ENCODE measurements around the gene BEND3. TPM values are rescaled to one million over a fixed set of nuclear protein-coding genes. Genes with fewer than 3 reads are reported as not detected.

Gene BEND3
- total and polyA plus RNA-seq, 2 of the 8 experiments (the other 6 are each of a cell fraction or from before 2014, with no cell fraction given) = 25.2 to 38.8 TPM

- Histone ChIP-seq H2BK20ac (ENCODE audit: low read length) (no peak overlapping the region), H3K79me2 (ENCODE audit: control insufficient read depth in 1 of 2, insufficient read depth in 2 of 2, low read length in 2 of 2) (peaks cover 4 to 46% of the 10 kb centered on the region in 2 experiments), H3K79me1 (ENCODE audit: low read depth, low read length) (no peaks in the 10 kb centered on the region; the same call in 1 of the 2 replicates), H2BK5ac (ENCODE audit: low read depth, low read length) (peak overlapping the region; percentile 95), H4K5ac (ENCODE audit: insufficient read length, low read depth, low read length) (peak overlapping the region; percentile 93), H3K4me1 (replicated peaks in 1 of 4; ENCODE audit: control insufficient read depth in 3 of 4, insufficient read depth in 4 of 4, low read length in 3 of 4) (peaks cover 11 to 17% (median 14%) of the 10 kb centered on the region in 4 experiments), H3K23me2 (ENCODE audit: low read depth, low read length) (peaks cover 9% of the 10 kb centered on the region), H3K4ac (replicated peaks; ENCODE audit: insufficient read length, low read depth, low read length) (peak overlapping the region; percentile 98), H4K20me1 (replicated peaks in 1 of 2; ENCODE audit: control insufficient read depth in 1 of 2, insufficient read depth in 2 of 2, low read length in 2 of 2) (no peaks in the 10 kb centered on the region), H2AK5ac (ENCODE audit: low read depth, low read length) (no peak overlapping the region; the same call in 1 of the 2 replicates), H2AFZ (ENCODE audit: low read length) (no peak overlapping the region), H3K14ac (ENCODE audit: insufficient read length) (no peak overlapping the region), H3K56ac (replicated peaks; ENCODE audit: insufficient read length, low read depth, low read length) (peak overlapping the region; percentile 65), H3K18ac (ENCODE audit: extremely low read depth, low read length) (peak overlapping the region; percentile 65; the same call in 1 of the 2 replicates), H3K27me3 (replicated peaks in 1 of 4; ENCODE audit: control insufficient read depth in 3 of 4, extremely low read depth in 1 of 4, insufficient read depth in 3 of 4, low read length in 3 of 4) (no peaks in the 10 kb centered on the region), H3K36me3 (ENCODE audit: control insufficient read depth in 2 of 4, insufficient read depth in 4 of 4, low read length in 3 of 4) (peaks cover 0 to 5% (median 0%) of the 10 kb centered on the region in 4 experiments; a peak in 1 of 8 replicates), H4K8ac (ENCODE audit: extremely low read depth, insufficient read depth, low read length) (peak overlapping the region; percentile 90), H2BK15ac (ENCODE audit: low read length) (no peak overlapping the region), H3K9me3 (ENCODE audit: insufficient read depth in 2 of 2, low read depth in 1 of 2, low read length in 1 of 2) (no peaks in the 10 kb centered on the region), H3K23ac (ENCODE audit: insufficient read length) (no peak overlapping the region), H2BK12ac (ENCODE audit: low read depth, low read length) (peak overlapping the region; percentile 32; the same call in 1 of the 2 replicates), H3K27ac (ENCODE audit: low read depth, low read length) (peak overlapping the region; percentile 83), H4K91ac (replicated peaks; ENCODE audit: insufficient read length, low read length) (peak overlapping the region; percentile 96), H3K9ac (replicated peaks in 1 of 4; ENCODE audit: extremely low read depth in 1 of 4, low read depth in 3 of 4, low read length in 3 of 4) (peak overlapping the region; percentile 82 to 98 (median 96)), H3K4me3 (ENCODE audit: extremely low read depth in 1 of 4, insufficient read depth in 2 of 4, low read depth in 3 of 4, low read length in 4 of 4) (peak overlapping the region; percentile 53 to 81 (median 60)), H2BK120ac (replicated peaks; ENCODE audit: low read depth, low read length) (peak overlapping the region; percentile 76), H3K4me2 (ENCODE audit: insufficient read depth in 1 of 2, low read depth in 2 of 2, low read length in 2 of 2) (peak overlapping the region; percentile 88 to 90)
- ChIA-PET POLR2A (ENCODE audit: partially characterized antibody) (interaction anchor here (0.6 to 2.2 kb wide), 17 partner anchors 9 to 203 kb away, joined by 3 to 27 read pairs (median 3); partner anchors contain the start of gene CD24), CTCF (ENCODE audit: partially characterized antibody) (interaction anchor here (0.6 to 2.0 kb wide), 24 partner anchors 9 to 532 kb away, joined by 3 to 10 read pairs (median 5); no protein-coding TSS in a partner anchor)
- 3% methylated on average over 22 of the region's 116 CpGs; no CpG with 5 or more reads in 1 of the 2 experiments for WGBS, 2 experiments (ENCODE audit: extremely low coverage in 1 of 2, insufficient coverage in 1 of 2, insufficient read length in 1 of 2, insufficient replicate concordance in 2 of 2, low coverage in 1 of 2, low lambda C conversion rate in 2 of 2, missing lambda C conversion rate in 1 of 2)
- DNase-seq (ENCODE audit: low read depth in 1 of 2, low spot score in 2 of 2) = peak in 1 of 2 experiments; percentile 85
- no peak for FAIRE-seq
- TF ChIP-seq SP4 (IDR thresholded peaks at IDR 0.05; ENCODE audit: low read length) = no peak
- TF ChIP-seq HDAC2 (IDR thresholded peaks at IDR 0.05; ENCODE audit: borderline replicate concordance in 1 of 2, low read depth in 2 of 2, low read length in 2 of 2) = peak in 1 of 2 experiments; percentile 97; a peak in 2 of 4 replicates
- TF ChIP-seq PHF8 (conservative IDR thresholded peaks at IDR 0.05; ENCODE audit: low read depth, low read length) = peak; percentile 16; the same call in 1 of the 2 replicates
- no peak for TF ChIP-seq NANOG (IDR thresholded peaks at IDR 0.05; ENCODE audit: insufficient read depth, low read depth, low read length, poor library complexity, severe bottlenecking)
- no peak for TF ChIP-seq RNF2 (IDR thresholded peaks at IDR 0.05; ENCODE audit: borderline replicate concordance, low read depth, low read length, missing control alignments, poor library complexity, severe bottlenecking)
- TF ChIP-seq HDAC6 (IDR thresholded peaks at IDR 0.05; ENCODE audit: low read depth, low read length) = no peak
- TF ChIP-seq TEAD4 (IDR thresholded peaks at IDR 0.05; ENCODE audit: low read depth, low read length) = no peak
- no peak for TF ChIP-seq CBX5 (IDR thresholded peaks at IDR 0.05; ENCODE audit: low read depth, low read length)
- peak; percentile 83; the same call in 1 of the 2 replicates for TF ChIP-seq TAF1 (IDR thresholded peaks at IDR 0.05; ENCODE audit: low read depth, low read length)
- TF ChIP-seq RXRA (IDR thresholded peaks at IDR 0.05; ENCODE audit: insufficient read depth, low read depth, low read length) = no peak
These were observed 946 bp downstream of the BEND3 start for GRCh38 chr6:107114213-107114925.
